ENCODE results near the gene DLGAP1. TPM values are rescaled to one million over a fixed set of nuclear protein-coding genes. Genes with fewer than 3 reads are reported as not detected.
A peak's percentile ranks its signal among the peaks of the same experiment; 100 is the strongest.

The DLGAP1 gene
- total RNA-seq, 1 experiment from 2014 or later: 0.07 TPM

GRCh38 chr18:3482258-3482657 lies 972.8 kb downstream of the DLGAP1 start:
- Mint-ChIP-seq H3K4me3 (ENCODE audit: unreplicated experiment) (no peak overlapping the region), H3K4me1 (ENCODE audit: low read depth, unreplicated experiment) (peaks cover 6% of the 10 kb centered on the region), H3K27ac (ENCODE audit: unreplicated experiment) (no peak overlapping the region), H3K36me3 (ENCODE audit: insufficient read depth, unreplicated experiment) (no peaks in the 10 kb centered on the region), H3K27me3 (ENCODE audit: insufficient read depth, unreplicated experiment) (no peaks in the 10 kb centered on the region), H3K9me3 (ENCODE audit: unreplicated experiment) (no peaks in the 10 kb centered on the region)
- no peak for TF ChIP-seq CTCF (IDR thresholded peaks at IDR 0.05; ENCODE audit: insufficient read depth in 1 of 2, low read depth in 1 of 2, low read length in 1 of 2, severe bottlenecking in 1 of 2, unreplicated experiment in 1 of 2)
- Histone ChIP-seq H3K4me3 (ENCODE audit: low read depth, low read length) (no peak overlapping the region), H3K4me1 (peaks cover 8% of the 10 kb centered on the region), H3K27me3 (replicated peaks; ENCODE audit: control insufficient read depth, insufficient read depth, low read length) (no peaks in the 10 kb centered on the region), H3K9me3 (no peaks in the 10 kb centered on the region), H3K36me3 (ENCODE audit: control insufficient read depth, insufficient read depth, low read length) (no peaks in the 10 kb centered on the region)
- no TSS peak for BruUV-seq (replicated peaks)
- intact Hi-C loops (cut with micrococcal nuclease; ENCODE audit: unreplicated experiment): no loop called here
- POLR2A ChIA-PET: no interaction called here
- no peak for DNase-seq
- CTCF ChIA-PET: interaction anchor here (0.5 to 1.1 kb wide), 8 partner anchors 9 to 232 kb away, joined by 3 to 5 read pairs (median 4); no protein-coding TSS in a partner anchor

- H3K36me3 ChIP-seq (ENCODE audit: control insufficient read depth, insufficient read depth, low read length): no peaks in the 10 kb centered on the region
- peak overlapping the region; percentile 7 for H3K27ac Mint-ChIP-seq (ENCODE audit: unreplicated experiment)
- no peaks in the 10 kb centered on the region for H3K9me3 ChIP-seq
- H3K36me3 Mint-ChIP-seq (ENCODE audit: insufficient read depth, unreplicated experiment): no peaks in the 10 kb centered on the region
- no peak overlapping the region for H3K4me3 Mint-ChIP-seq (ENCODE audit: unreplicated experiment)
- H3K27me3 ChIP-seq (replicated peaks; ENCODE audit: control insufficient read depth, insufficient read depth, low read length): no peaks in the 10 kb centered on the region
- peaks cover 8% of the 10 kb centered on the region for H3K4me1 ChIP-seq
- intact Hi-C loops (cut with micrococcal nuclease; ENCODE audit: unreplicated experiment): no loop called here
- POLR2A ChIA-PET: interaction anchor here (0.5 kb wide), 1 partner anchor 113 kb away, joined by 4 read pairs; no protein-coding TSS in a partner anchor
- DNase-seq: peak in 1 of 2 experiments; percentile 65
- no peaks in the 10 kb centered on the region for H3K9me3 Mint-ChIP-seq (ENCODE audit: unreplicated experiment)
- no peaks in the 10 kb centered on the region for H3K27me3 Mint-ChIP-seq (ENCODE audit: insufficient read depth, unreplicated experiment)
- BruUV-seq (replicated peaks): no TSS peak
- no peak overlapping the region for H3K4me3 ChIP-seq (ENCODE audit: low read depth, low read length)
- peak; percentile 53 to 61 for TF ChIP-seq CTCF (IDR thresholded peaks at IDR 0.05; ENCODE audit: insufficient read depth in 1 of 2, low read depth in 1 of 2, low read length in 1 of 2, severe bottlenecking in 1 of 2, unreplicated experiment in 1 of 2)
- CTCF ChIA-PET: interaction anchor here (0.5 to 1.1 kb wide), 8 partner anchors 10 to 231 kb away, joined by 3 to 5 read pairs (median 4); no protein-coding TSS in a partner anchor
- H3K4me1 Mint-ChIP-seq (ENCODE audit: low read depth, unreplicated experiment): peaks cover 6% of the 10 kb centered on the region
These were observed 973.4 kb downstream of the DLGAP1 start for GRCh38 chr18:3481696-3482210.

- Histone ChIP-seq H3K9me3 (no peaks in the 10 kb centered on the region), H3K27me3 (replicated peaks; ENCODE audit: control insufficient read depth, insufficient read depth, low read length) (no peaks in the 10 kb centered on the region), H3K4me1 (peaks cover 8% of the 10 kb centered on the region), H3K36me3 (ENCODE audit: control insufficient read depth, insufficient read depth, low read length) (no peaks in the 10 kb centered on the region), H3K4me3 (ENCODE audit: low read depth, low read length) (no peak overlapping the region)
- CTCF ChIA-PET: interaction anchor here (0.7 to 1.0 kb wide), 4 partner anchors 11 to 183 kb away, joined by 3 to 7 read pairs (median 4); no protein-coding TSS in a partner anchor
- no TSS peak for BruUV-seq (replicated peaks)
- no peak for DNase-seq
- POLR2A ChIA-PET: interaction anchor here (0.5 kb wide), 1 partner anchor 113 kb away, joined by 4 read pairs; no protein-coding TSS in a partner anchor
- TF ChIP-seq CTCF (IDR thresholded peaks at IDR 0.05; ENCODE audit: insufficient read depth in 1 of 2, low read depth in 1 of 2, low read length in 1 of 2, severe bottlenecking in 1 of 2, unreplicated experiment in 1 of 2): no peak
- H3K36me3 Mint-ChIP-seq (ENCODE audit: insufficient read depth, unreplicated experiment): no peaks in the 10 kb centered on the region
- intact Hi-C loops (cut with micrococcal nuclease; ENCODE audit: unreplicated experiment): no loop called here
- H3K4me1 Mint-ChIP-seq (ENCODE audit: low read depth, unreplicated experiment): peaks cover 6% of the 10 kb centered on the region
- H3K9me3 Mint-ChIP-seq (ENCODE audit: unreplicated experiment): no peaks in the 10 kb centered on the region
- no peaks in the 10 kb centered on the region for H3K27me3 Mint-ChIP-seq (ENCODE audit: insufficient read depth, unreplicated experiment)
- no peak overlapping the region for H3K27ac Mint-ChIP-seq (ENCODE audit: unreplicated experiment)
- no peak overlapping the region for H3K4me3 Mint-ChIP-seq (ENCODE audit: unreplicated experiment)
These were observed 974.1 kb downstream of the DLGAP1 start for GRCh38 chr18:3480827-3481573.

Data from Caco-2 (cell line).